ENCODE data around the gene PTPRN. TPM values are rescaled to one million over a fixed set of nuclear protein-coding genes. Genes with fewer than 3 reads are reported as not detected.

PTPRN gene
- total RNA-seq: 22.6 and 64.0 TPM in 2 replicates

GRCh38 chr2:219309278-219309677, at the start of gene PTPRN:
Gene PTPRN (minus strand): TSS chr2:219309401. CDS start chr2:219309332, 69 bp downstream.

GRCh38 chr2:219332542-219332941, 23.3 kb upstream of the PTPRN start, which contains the start of gene RESP18:
Gene RESP18 (minus strand): TSS chr2:219332744.

GRCh38 chr2:219279151-219279915, 29.9 kb downstream of the PTPRN start, which contains the start of gene DNAJB2:
Gene DNAJB2 (plus strand): TSS chr2:219279366. CDS start chr2:219279834, 468 bp downstream.

GRCh38 chr2:219253753-219254589, 55.2 kb downstream of the PTPRN start, which contains the start of gene TUBA4A:
Gene TUBA4A (minus strand): TSS chr2:219253918. CDS start chr2:219253858, 60 bp downstream.

GRCh38 chr2:219252900-219253752, 56.1 kb downstream of the PTPRN start, which contains the start of gene TUBA4B:
Gene TUBA4B (plus strand): TSS chr2:219253243. CDS start chr2:219253408, 165 bp downstream.

GRCh38 chr2:219245148-219245898, 63.9 kb downstream of the PTPRN start, which contains the start of the genes GLB1L and STK16:
Gene GLB1L (minus strand): TSS chr2:219245444. CDS start chr2:219243573, 1,871 bp downstream.
Gene STK16 (plus strand): TSS chr2:219245479. CDS start chr2:219246000, 521 bp downstream.

Other genes starting within 250 kb of the PTPRN start
- 0.32 TPM in 1 of 2 replicates, not detected in the other for gene IHH, start 248.5 kb downstream of the PTPRN start, total RNA-seq
- 17.2 and 22.2 TPM in 2 replicates for gene NHEJ1, start 148.6 kb downstream of the PTPRN start, total RNA-seq
- 1.4 TPM in 1 of 2 replicates, not detected in the other for gene SLC23A3, start 139.4 kb downstream of the PTPRN start, total RNA-seq
- gene CNPPD1, start 132.5 kb downstream of the PTPRN start, total RNA-seq: 16.9 and 26.8 TPM in 2 replicates
- 43.0 and 46.3 TPM in 2 replicates for gene RETREG2, start 131.1 kb downstream of the PTPRN start, total RNA-seq
- gene ZFAND2B, start 102.6 kb downstream of the PTPRN start, total RNA-seq: 24.8 and 33.4 TPM in 2 replicates
- gene ABCB6, start 90.4 kb downstream of the PTPRN start, total RNA-seq: 17.2 and 17.9 TPM in 2 replicates
- 52.5 and 113 TPM in 2 replicates for gene ATG9A, start 79.8 kb downstream of the PTPRN start, total RNA-seq
- 21.9 and 33.2 TPM in 2 replicates for gene ANKZF1, start 79.6 kb downstream of the PTPRN start, total RNA-seq
- gene GLB1L, start 64.0 kb downstream of the PTPRN start, total RNA-seq: 10.1 and 11.8 TPM in 2 replicates
- 14.2 and 20.8 TPM in 2 replicates for gene STK16, start 63.9 kb downstream of the PTPRN start, total RNA-seq
- not detected in 2 replicates for gene TUBA4B, start 56.2 kb downstream of the PTPRN start, total RNA-seq
- 15.6 and 16.3 TPM in 2 replicates for gene TUBA4A, start 55.5 kb downstream of the PTPRN start, total RNA-seq
- gene DNAJB2, start 30.0 kb downstream of the PTPRN start, total RNA-seq: 12.0 and 32.1 TPM in 2 replicates
- not detected in 2 replicates for gene RESP18, start 23.3 kb upstream of the PTPRN start, total RNA-seq
- gene DNPEP, start 78.5 kb upstream of the PTPRN start, total RNA-seq: 48.9 and 119 TPM in 2 replicates
- gene DES, start 109.0 kb upstream of the PTPRN start, total RNA-seq: under 0.01 and 20.4 TPM in 2 replicates
- 8.5 and 11.7 TPM in 2 replicates for gene SPEG, start 125.4 kb upstream of the PTPRN start, total RNA-seq
- gene GMPPA, start 189.5 kb upstream of the PTPRN start, total RNA-seq: 62.8 and 73.8 TPM in 2 replicates
- gene ASIC4, start 205.1 kb upstream of the PTPRN start, total RNA-seq: 0.64 TPM in 1 of 2 replicates, not detected in the other
- 195 and 201 TPM in 2 replicates for gene CHPF, start 234.4 kb upstream of the PTPRN start, total RNA-seq
- gene TMEM198, start 234.6 kb upstream of the PTPRN start, total RNA-seq: 0.78 and 9.2 TPM in 2 replicates